SK-N-SH treated with all-trans-retinoic acid at 6 μM for 48 hours (cell line): Measurements from ENCODE around the gene ZXDC.

Experiments
- ATAC-seq: fragments of 200-7000 bp; cut with Tn5 transposase; 3 replicates; pipeline ENCODE4 v1.9.1; 2020; ENCODE audit warnings: mild to moderate bottlenecking, moderate library complexity
- BACH2 ChIP-seq: fragments of 250-450 bp; sonication (Bioruptor Pico); IDR thresholded peaks from 2 replicates; pipeline ENCODE4 v1.9.0; 2021; ENCODE audit warnings: mild to moderate bottlenecking, borderline replicate concordance
- CREB5 ChIP-seq: fragments of 250-450 bp; sonication (Bioruptor Pico); IDR thresholded peaks from 2 replicates; pipeline ENCODE4 v1.5.1; 2020; ENCODE audit warnings: low read depth, mild to moderate bottlenecking, moderate library complexity
- CSDC2 ChIP-seq: fragments of 250-450 bp; sonication (Bioruptor Pico); IDR thresholded peaks from 2 replicates; pipeline ENCODE4 v1.5.0; 2020; ENCODE audit warnings: mild to moderate bottlenecking, moderate library complexity
- ESRRG ChIP-seq: fragments of 250-450 bp; sonication (Bioruptor Pico); IDR thresholded peaks from 2 replicates; pipeline ENCODE4 v1.6.1; 2021; ENCODE audit warnings: mild to moderate bottlenecking
- GLIS3 ChIP-seq: fragments of 250-450 bp; sonication (Bioruptor Pico); IDR thresholded peaks from 2 replicates; pipeline ENCODE4 v1.5.0; 2020; ENCODE audit warnings: mild to moderate bottlenecking, moderate library complexity
- ISL1 ChIP-seq: fragments of 250-450 bp; sonication (Bioruptor Pico); IDR thresholded peaks from 2 replicates; pipeline ENCODE4 v2.1.2; 2022; ENCODE audit warnings: mild to moderate bottlenecking, moderate library complexity
- OSR1 ChIP-seq: fragments of 250-450 bp; sonication (Bioruptor Pico); IDR thresholded peaks from 2 replicates; pipeline ENCODE4 v1.8.0; 2022; ENCODE audit warnings: moderate library complexity, mild to moderate bottlenecking, inconsistent platforms
- PATZ1 ChIP-seq: fragments of 250-450 bp; sonication (Bioruptor Pico); IDR thresholded peaks from 2 replicates; pipeline ENCODE4 v1.8.0; 2020; ENCODE audit warnings: mild to moderate bottlenecking, moderate library complexity, borderline replicate concordance
- PPARA ChIP-seq: fragments of 250-450 bp; sonication (Bioruptor Pico); IDR thresholded peaks from 2 replicates; pipeline ENCODE4 v1.5.0; 2020; ENCODE audit warnings: mild to moderate bottlenecking, borderline replicate concordance
- RARB ChIP-seq: fragments of 250-450 bp; sonication (Bioruptor Pico); IDR thresholded peaks from 2 replicates; pipeline ENCODE4 v1.8.0; 2021; ENCODE audit warnings: mild to moderate bottlenecking, moderate library complexity
- TCF4 ChIP-seq: fragments of 250-450 bp; sonication (Bioruptor Pico); IDR thresholded peaks from 2 replicates; pipeline ENCODE4 v1.8.0; 2021; ENCODE audit warnings: mild to moderate bottlenecking, moderate library complexity, borderline replicate concordance
- TOX ChIP-seq: fragments of 250-450 bp; sonication (Bioruptor Pico); IDR thresholded peaks from 2 replicates; pipeline ENCODE4 v1.8.0; 2021; ENCODE audit warnings: mild to moderate bottlenecking, moderate library complexity, borderline replicate concordance
- ZFP3 ChIP-seq: fragments of 250-450 bp; sonication (Bioruptor Pico); IDR thresholded peaks from 2 replicates; pipeline ENCODE4 v1.5.0; 2020; ENCODE audit warnings: mild to moderate bottlenecking, moderate library complexity
- ZFP30 ChIP-seq: fragments of 450-650 bp; formaldehyde crosslinking; IDR thresholded peaks from 2 replicates; pipeline ENCODE4 v1.5.0; 2022; ENCODE audit warnings: mild to moderate bottlenecking, moderate library complexity
- ZNF565 ChIP-seq: fragments of 450-650 bp; formaldehyde crosslinking; conservative IDR thresholded peaks from 2 replicates; pipeline ENCODE4 v1.5.0; 2020; ENCODE audit warnings: low read depth, mild to moderate bottlenecking, moderate library complexity
- ZNF70 ChIP-seq: fragments of 450-650 bp; formaldehyde crosslinking; IDR thresholded peaks from 2 replicates; pipeline ENCODE4 v1.5.0; 2020; ENCODE audit warnings: mild to moderate bottlenecking, moderate library complexity
- ZNF8 ChIP-seq: fragments of 450-650 bp; formaldehyde crosslinking; IDR thresholded peaks from 2 replicates; pipeline ENCODE4 v1.5.0; 2020; ENCODE audit warnings: mild to moderate bottlenecking, moderate library complexity
- TF ChIP-seq, protein P1 (sequence below): fragments of 250-450 bp; sonication (Bioruptor Pico); IDR thresholded peaks from 2 replicates; pipeline ENCODE4 v1.5.1; 2021; ENCODE audit warnings: mild to moderate bottlenecking, moderate library complexity
- TF ChIP-seq, protein P2 (sequence below): fragments of 250-450 bp; sonication (Bioruptor Pico); IDR thresholded peaks from 2 replicates; pipeline ENCODE4 v1.8.0; 2021; ENCODE audit warnings: low read depth, mild to moderate bottlenecking, moderate library complexity, borderline replicate concordance
- TF ChIP-seq, protein P3 (sequence below): fragments of 250-450 bp; sonication (Bioruptor Pico); IDR thresholded peaks from 2 replicates; pipeline ENCODE4 v1.5.0; 2020; ENCODE audit warnings: mild to moderate bottlenecking, moderate library complexity

Gene ZXDC

GRCh38 chr3:126390751-126391150, 84.9 kb downstream of the ZXDC start:
- no peak for ATAC-seq
- TF ChIP-seq CSDC2 (CRISPR knock-in tag) = no peak
- TF ChIP-seq PPARA (CRISPR knock-in tag) = no peak
- TF ChIP-seq ZFP3 (CRISPR knock-in tag) = no peak
- TF ChIP-seq, protein P1, sequence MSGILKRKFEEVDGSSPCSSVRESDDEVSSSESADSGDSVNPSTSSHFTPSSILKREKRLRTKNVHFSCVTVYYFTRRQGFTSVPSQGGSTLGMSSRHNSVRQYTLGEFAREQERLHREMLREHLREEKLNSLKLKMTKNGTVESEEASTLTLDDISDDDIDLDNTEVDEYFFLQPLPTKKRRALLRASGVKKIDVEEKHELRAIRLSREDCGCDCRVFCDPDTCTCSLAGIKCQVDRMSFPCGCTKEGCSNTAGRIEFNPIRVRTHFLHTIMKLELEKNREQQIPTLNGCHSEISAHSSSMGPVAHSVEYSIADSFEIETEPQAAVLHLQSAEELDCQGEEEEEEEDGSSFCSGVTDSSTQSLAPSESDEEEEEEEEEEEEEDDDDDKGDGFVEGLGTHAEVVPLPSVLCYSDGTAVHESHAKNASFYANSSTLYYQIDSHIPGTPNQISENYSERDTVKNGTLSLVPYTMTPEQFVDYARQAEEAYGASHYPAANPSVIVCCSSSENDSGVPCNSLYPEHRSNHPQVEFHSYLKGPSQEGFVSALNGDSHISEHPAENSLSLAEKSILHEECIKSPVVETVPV (CRISPR knock-in tag) = no peak
- TF ChIP-seq ZNF565 = no peak
- no peak for TF ChIP-seq TCF4 (CRISPR knock-in tag)
- TF ChIP-seq BACH2 (CRISPR knock-in tag) = no peak
- no peak for TF ChIP-seq GLIS3 (CRISPR knock-in tag)
- no peak for TF ChIP-seq CREB5 (CRISPR knock-in tag)
- no peak for TF ChIP-seq ZNF70 (CRISPR knock-in tag)
- TF ChIP-seq OSR1 (CRISPR knock-in tag) = no peak
- TF ChIP-seq ZFP30 (CRISPR knock-in tag) = no peak
- TF ChIP-seq RARB (CRISPR knock-in tag) = no peak
- TF ChIP-seq ESRRG (CRISPR knock-in tag) = no peak
- no peak for TF ChIP-seq ISL1 (CRISPR knock-in tag)
- TF ChIP-seq, protein P2, sequence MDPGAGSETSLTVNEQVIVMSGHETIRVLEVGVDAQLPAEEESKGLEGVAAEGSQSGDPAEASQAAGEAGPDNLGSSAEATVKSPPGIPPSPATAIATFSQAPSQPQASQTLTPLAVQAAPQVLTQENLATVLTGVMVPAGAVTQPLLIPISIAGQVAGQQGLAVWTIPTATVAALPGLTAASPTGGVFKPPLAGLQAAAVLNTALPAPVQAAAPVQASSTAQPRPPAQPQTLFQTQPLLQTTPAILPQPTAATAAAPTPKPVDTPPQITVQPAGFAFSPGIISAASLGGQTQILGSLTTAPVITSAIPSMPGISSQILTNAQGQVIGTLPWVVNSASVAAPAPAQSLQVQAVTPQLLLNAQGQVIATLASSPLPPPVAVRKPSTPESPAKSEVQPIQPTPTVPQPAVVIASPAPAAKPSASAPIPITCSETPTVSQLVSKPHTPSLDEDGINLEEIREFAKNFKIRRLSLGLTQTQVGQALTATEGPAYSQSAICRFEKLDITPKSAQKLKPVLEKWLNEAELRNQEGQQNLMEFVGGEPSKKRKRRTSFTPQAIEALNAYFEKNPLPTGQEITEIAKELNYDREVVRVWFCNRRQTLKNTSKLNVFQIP = no peak
- TF ChIP-seq ZNF8 (CRISPR knock-in tag) = no peak

GRCh38 chr3:126390201-126390600, 85.5 kb downstream of the ZXDC start:
- no peak for ATAC-seq
- no peak for TF ChIP-seq PPARA (CRISPR knock-in tag)
- no peak for TF ChIP-seq CSDC2 (CRISPR knock-in tag)
- TF ChIP-seq TOX (CRISPR knock-in tag) = no peak
- no peak for TF ChIP-seq OSR1 (CRISPR knock-in tag)
- TF ChIP-seq ISL1 (CRISPR knock-in tag) = no peak
- TF ChIP-seq, protein P3, sequence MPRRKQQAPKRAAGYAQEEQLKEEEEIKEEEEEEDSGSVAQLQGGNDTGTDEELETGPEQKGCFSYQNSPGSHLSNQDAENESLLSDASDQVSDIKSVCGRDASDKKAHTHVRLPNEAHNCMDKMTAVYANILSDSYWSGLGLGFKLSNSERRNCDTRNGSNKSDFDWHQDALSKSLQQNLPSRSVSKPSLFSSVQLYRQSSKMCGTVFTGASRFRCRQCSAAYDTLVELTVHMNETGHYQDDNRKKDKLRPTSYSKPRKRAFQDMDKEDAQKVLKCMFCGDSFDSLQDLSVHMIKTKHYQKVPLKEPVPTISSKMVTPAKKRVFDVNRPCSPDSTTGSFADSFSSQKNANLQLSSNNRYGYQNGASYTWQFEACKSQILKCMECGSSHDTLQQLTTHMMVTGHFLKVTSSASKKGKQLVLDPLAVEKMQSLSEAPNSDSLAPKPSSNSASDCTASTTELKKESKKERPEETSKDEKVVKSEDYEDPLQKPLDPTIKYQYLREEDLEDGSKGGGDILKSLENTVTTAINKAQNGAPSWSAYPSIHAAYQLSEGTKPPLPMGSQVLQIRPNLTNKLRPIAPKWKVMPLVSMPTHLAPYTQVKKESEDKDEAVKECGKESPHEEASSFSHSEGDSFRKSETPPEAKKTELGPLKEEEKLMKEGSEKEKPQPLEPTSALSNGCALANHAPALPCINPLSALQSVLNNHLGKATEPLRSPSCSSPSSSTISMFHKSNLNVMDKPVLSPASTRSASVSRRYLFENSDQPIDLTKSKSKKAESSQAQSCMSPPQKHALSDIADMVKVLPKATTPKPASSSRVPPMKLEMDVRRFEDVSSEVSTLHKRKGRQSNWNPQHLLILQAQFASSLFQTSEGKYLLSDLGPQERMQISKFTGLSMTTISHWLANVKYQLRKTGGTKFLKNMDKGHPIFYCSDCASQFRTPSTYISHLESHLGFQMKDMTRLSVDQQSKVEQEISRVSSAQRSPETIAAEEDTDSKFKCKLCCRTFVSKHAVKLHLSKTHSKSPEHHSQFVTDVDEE (CRISPR knock-in tag) = no peak
- TF ChIP-seq, protein P1 (CRISPR knock-in tag) = no peak
- no peak for TF ChIP-seq GLIS3 (CRISPR knock-in tag)
- TF ChIP-seq PATZ1 = no peak
- no peak for TF ChIP-seq ZNF565
- no peak for TF ChIP-seq ZFP30 (CRISPR knock-in tag)
- no peak for TF ChIP-seq BACH2 (CRISPR knock-in tag)
- TF ChIP-seq ZNF70 (CRISPR knock-in tag) = no peak
